Ammon's horn (tissue), 1 donor: ENCODE data around the gene KLHL7.
"Not testable (repeated sequence)": the region's sequence is repeated elsewhere in the genome, so short reads cannot be mapped to it uniquely, and the experiment has no call there.

ENCODE experiments used
- DNase-seq: peaks from one replicate; pipeline ENCODE4 v3.0.0-alpha.2; 2016; ENCODE audit warnings: low spot score

The KLHL7 gene

DNA sequence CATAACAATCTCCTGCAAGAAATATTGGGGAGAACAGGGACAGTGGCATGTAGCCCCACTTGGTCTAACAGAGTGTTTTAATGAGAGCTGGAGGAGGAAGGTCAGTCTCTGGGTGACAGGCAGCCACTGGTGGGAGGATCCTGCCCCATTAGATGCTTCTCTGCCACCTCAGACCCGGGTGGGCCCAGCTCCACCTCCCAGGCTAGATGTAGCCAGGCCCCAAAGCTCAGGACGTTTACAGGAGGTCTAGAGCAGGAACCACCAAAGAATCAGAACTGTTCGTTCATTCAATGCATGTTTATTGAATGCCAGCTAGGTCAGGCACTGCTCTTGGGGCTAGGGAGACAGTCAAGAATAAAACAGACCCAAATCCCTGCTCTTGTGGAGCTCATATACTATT lies 112.6 kb downstream of the KLHL7 start:
- DNase-seq, result no peak

DNA sequence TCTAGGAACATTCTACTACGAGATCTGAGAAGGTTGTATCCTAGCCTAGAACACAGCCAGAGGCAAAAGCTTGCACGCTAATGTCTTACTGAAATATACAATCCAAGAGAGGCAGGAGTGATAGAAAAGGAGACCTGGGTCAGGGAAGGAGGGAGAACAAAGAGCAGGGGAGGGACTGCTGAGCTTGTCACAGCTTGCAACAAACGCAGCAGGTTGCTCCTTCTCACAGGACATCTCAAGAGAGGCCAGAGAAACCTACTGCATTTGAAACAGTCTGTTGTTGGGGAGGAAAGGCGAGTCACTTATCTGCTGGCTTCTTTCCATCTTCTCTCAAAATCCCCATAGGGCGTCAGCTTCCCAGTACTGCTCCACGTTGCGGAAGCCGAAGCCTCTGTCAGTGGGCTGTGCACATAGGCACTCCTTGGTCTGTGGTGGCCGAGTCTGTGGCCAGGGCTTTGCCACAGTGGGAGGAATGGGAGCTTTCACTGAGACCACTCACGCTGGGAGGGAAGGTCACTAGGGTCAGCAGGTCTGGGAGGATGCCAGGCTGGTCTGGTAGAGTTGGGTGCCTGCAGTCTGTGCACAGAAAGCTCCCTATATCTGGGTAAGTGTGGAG lies 115.2 kb downstream of the KLHL7 start:
- no peak for DNase-seq

DNA sequence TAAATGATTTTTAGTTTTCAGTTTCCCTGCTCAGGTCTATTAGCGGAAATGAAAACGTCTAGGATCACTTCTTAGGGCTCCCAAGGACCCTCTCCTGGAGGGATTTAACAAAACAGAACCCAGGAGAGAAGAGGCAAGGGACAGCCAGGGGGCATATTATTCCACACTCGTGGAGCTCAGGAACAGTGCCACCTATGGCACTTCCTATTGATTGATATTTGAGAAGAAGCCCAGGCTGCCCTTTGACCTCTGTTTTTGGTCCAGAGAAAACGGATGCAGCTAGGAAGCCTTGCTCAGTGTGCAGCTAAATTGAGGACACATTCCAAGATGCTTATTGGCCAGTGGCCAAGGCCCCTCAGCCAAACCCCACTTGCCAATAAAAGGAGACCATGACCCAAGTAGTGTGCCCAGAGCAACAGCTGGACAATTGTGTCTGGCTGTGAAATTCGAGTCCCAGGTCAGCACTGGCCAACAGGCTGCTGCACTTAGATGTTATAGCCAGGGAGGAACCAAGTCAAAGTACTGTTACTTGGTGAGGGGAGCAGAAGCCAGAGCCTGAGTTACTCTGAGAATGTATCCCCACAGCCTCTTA lies 117.0 kb downstream of the KLHL7 start:
- DNase-seq, result no peak

DNA sequence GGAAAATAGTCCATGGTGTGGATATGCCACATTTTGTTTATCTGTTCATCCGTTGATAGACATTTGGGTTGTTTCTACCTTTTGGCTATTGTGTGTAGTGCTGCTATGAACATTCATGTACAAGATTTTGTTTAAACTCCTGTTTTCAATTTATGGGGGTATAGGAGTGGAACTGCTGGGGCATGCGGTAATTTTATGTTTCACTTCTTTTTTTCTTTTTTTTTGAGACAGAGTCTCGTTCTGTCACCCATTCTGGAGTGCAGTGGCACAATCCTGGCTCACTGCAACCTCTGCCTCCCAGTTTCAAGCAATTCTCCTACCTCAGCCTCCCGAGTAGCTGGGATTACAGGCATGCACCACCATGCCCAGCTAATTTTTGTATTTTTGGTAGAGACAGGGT lies 118.8 kb downstream of the KLHL7 start:
- not testable (repeated sequence) for DNase-seq

DNA sequence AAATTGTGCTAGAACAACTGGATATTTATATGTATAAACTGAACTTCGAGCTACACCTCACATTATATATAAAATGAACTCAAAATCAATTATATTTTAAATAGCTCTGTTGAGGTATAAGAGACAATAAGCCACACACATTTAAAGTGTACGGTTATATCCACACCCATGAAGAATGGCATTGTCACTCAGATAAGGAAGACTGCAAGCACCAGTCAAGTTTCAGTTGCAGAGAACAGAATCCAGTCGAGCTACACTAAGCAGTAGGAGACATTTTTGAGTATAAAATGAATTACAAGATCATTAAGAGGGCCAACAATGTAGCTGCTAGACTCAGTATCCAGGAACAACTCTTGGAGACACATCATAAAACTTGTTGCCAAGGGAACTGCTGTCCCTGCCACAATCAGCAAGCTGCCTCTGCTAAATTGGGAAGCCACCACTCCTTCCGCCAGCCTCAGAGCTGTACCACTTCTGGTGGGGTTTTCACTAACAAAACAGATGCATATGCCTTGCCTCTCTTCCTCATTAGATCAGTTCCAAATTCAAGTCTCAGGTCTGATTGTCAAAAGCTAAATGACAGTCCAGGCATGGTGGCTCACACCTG lies 121.4 kb downstream of the KLHL7 start:
- peak; percentile 85 for DNase-seq
